Natural killer cell (primary cell): ENCODE data around the gene TSPAN11. TPM values are rescaled to one million over a fixed set of nuclear protein-coding genes. Genes with fewer than 3 reads are reported as not detected.

Experiments used
- ATAC-seq, 3 donors: fragments of 150-1000 bp in 2 of 3; fragments of 200-7000 bp in 1 of 3; cut with Tn5 transposase; 1 replicate in 1 of 3; 2 replicates in 2 of 3; pipeline ENCODE4 v1.10.0; 2021; ENCODE audit warnings: mild to moderate bottlenecking in 2 of 3, moderate library complexity in 2 of 3
- DNase-seq, 2 donors: peaks; one replicate each; pipeline versions ENCODE4 v3.0.0 to v3.0.0-alpha.2; 2013 to 2021; ENCODE audit warnings: mixed read lengths in 1 of 2
- H3K27ac ChIP-seq: one replicate; pipeline ENCODE4 v1.5.1; 2013; ENCODE audit warnings: mild to moderate bottlenecking, low read length
- H3K27me3 ChIP-seq: one replicate; pipeline ENCODE4 v1.6.1; 2013; ENCODE audit warnings: low read length; ENCODE audit not compliant: control insufficient read depth, insufficient read depth
- H3K36me3 ChIP-seq: one replicate; pipeline ENCODE4 v1.6.1; 2013; ENCODE audit warnings: low read length; ENCODE audit not compliant: control insufficient read depth, insufficient read depth
- H3K4me1 ChIP-seq: one replicate; pipeline ENCODE4 v1.6.1; 2013; ENCODE audit warnings: low read length; ENCODE audit not compliant: control insufficient read depth, insufficient read depth
- H3K4me3 ChIP-seq: one replicate; pipeline ENCODE4 v1.5.1; 2013; ENCODE audit warnings: low read length
- H3K9me3 ChIP-seq: one replicate; pipeline ENCODE4 v1.6.1; 2013; ENCODE audit warnings: low read length; ENCODE audit not compliant: control insufficient read depth, insufficient read depth
- H3K27ac Mint-ChIP-seq, 2 donors: one replicate each; pipeline ENCODE4 v1.8.0; 2022; ENCODE audit warnings: mild to moderate bottlenecking in 2 of 2, mixed read lengths in 2 of 2, moderate library complexity in 1 of 2
- H3K27me3 Mint-ChIP-seq, 2 donors: one replicate each; pipeline ENCODE4 v1.8.0; 2022; ENCODE audit warnings: low read depth in 2 of 2, mixed read lengths in 2 of 2
- H3K36me3 Mint-ChIP-seq: one replicate; pipeline ENCODE4 v1.8.0; 2022; ENCODE audit warnings: mixed read lengths
- H3K4me1 Mint-ChIP-seq, 2 donors: one replicate each; pipeline ENCODE4 v1.8.0; 2022; ENCODE audit warnings: mixed read lengths in 2 of 2
- H3K4me3 Mint-ChIP-seq: one replicate; pipeline ENCODE4 v1.8.0; 2022; ENCODE audit warnings: mild to moderate bottlenecking, moderate library complexity, mixed read lengths
- H3K9me3 Mint-ChIP-seq, 2 donors: one replicate each; pipeline ENCODE4 v1.8.0; 2022; ENCODE audit warnings: mixed read lengths in 2 of 2
- CTCF ChIP-seq: fragments of 200-600 bp; IDR thresholded peaks from one replicate; pipeline ENCODE4 v1.8.0; 2022; ENCODE audit warnings: antibody characterized with exemption
- WGBS: methylation state at CpG from one replicate; pipeline ENCODE4 v1.1.7; 2013; ENCODE audit warnings: missing lambda C conversion rate; ENCODE audit not compliant: insufficient coverage; 5-methylcytosine and 5-hydroxymethylcytosine counted together
- intact Hi-C: fragments of 100-400 bp; cut with micrococcal nuclease; formaldehyde crosslinking; loops from one replicate; pipeline ENCODE4 v1.14.2; 2022
- total RNA-seq, 4 donors: library from RNA; stranded (reverse); fragments of 120-200 nt in 1 of 4; gene quantifications; one replicate each; pipeline versions ENCODE4 v1.2.3 to v1.2.4, GENCODE V29; 2013 to 2022

The TSPAN11 gene
- total RNA-seq, 3 donors from 2014 or later (not counting 1 experiment from before 2014, with no cell fraction given): not detected

GRCh38 chr12:30977537-30978349 is 51.2 kb downstream of the TSPAN11 start:
- Mint-ChIP-seq H3K27ac (no peak overlapping the region), H3K4me3 (no peak overlapping the region), H3K27me3 (peaks cover 0 to 3% of the 10 kb centered on the region in 2 donors), H3K9me3 (no peaks in the 10 kb centered on the region), H3K36me3 (no peaks in the 10 kb centered on the region), H3K4me1 (no peaks in the 10 kb centered on the region)
- no peaks in the 10 kb centered on the region for H3K27me3 ChIP-seq
- H3K36me3 ChIP-seq: no peaks in the 10 kb centered on the region
- no peak overlapping the region for H3K4me3 ChIP-seq
- 87% methylated on average over 6 of the region's 7 CpGs for WGBS
- H3K27ac ChIP-seq: no peak overlapping the region
- intact Hi-C loops: no loop called here
- no peak for DNase-seq
- H3K4me1 ChIP-seq: no peaks in the 10 kb centered on the region
- no peak for ATAC-seq
- no peaks in the 10 kb centered on the region for H3K9me3 ChIP-seq
- TF ChIP-seq CTCF: no peak

- WGBS: 87% methylated on average over 7 of the region's 7 CpGs
- intact Hi-C loops: no loop called here
- TF ChIP-seq CTCF: no peak
- H3K27ac ChIP-seq: no peak overlapping the region
- Mint-ChIP-seq H3K36me3 (no peaks in the 10 kb centered on the region), H3K27me3 (no peaks in the 10 kb centered on the region), H3K4me1 (no peaks in the 10 kb centered on the region), H3K9me3 (no peaks in the 10 kb centered on the region), H3K4me3 (no peak overlapping the region), H3K27ac (no peak overlapping the region)
- no peaks in the 10 kb centered on the region for H3K27me3 ChIP-seq
- no peak for DNase-seq
- H3K9me3 ChIP-seq: no peaks in the 10 kb centered on the region
- H3K4me1 ChIP-seq: no peaks in the 10 kb centered on the region
- ATAC-seq: no peak
- no peaks in the 10 kb centered on the region for H3K36me3 ChIP-seq
- H3K4me3 ChIP-seq: no peak overlapping the region
Measured at GRCh38 chr12:30978639-30979038, 52.1 kb downstream of the TSPAN11 start.

GRCh38 chr12:30979371-30980259 is 53.1 kb downstream of the TSPAN11 start:
- H3K4me3 ChIP-seq: no peak overlapping the region
- intact Hi-C loops: no loop called here
- H3K27ac ChIP-seq: no peak overlapping the region
- no peak overlapping the region for H3K4me3 Mint-ChIP-seq
- H3K27ac Mint-ChIP-seq: no peak overlapping the region
- no peaks in the 10 kb centered on the region for H3K4me1 ChIP-seq
- no peaks in the 10 kb centered on the region for H3K9me3 ChIP-seq
- H3K36me3 Mint-ChIP-seq: no peaks in the 10 kb centered on the region
- ATAC-seq: no peak
- no peaks in the 10 kb centered on the region for H3K36me3 ChIP-seq
- no peaks in the 10 kb centered on the region for H3K27me3 Mint-ChIP-seq
- H3K27me3 ChIP-seq: no peaks in the 10 kb centered on the region
- no peak for TF ChIP-seq CTCF
- DNase-seq: no peak
- H3K9me3 Mint-ChIP-seq: no peaks in the 10 kb centered on the region
- H3K4me1 Mint-ChIP-seq: no peaks in the 10 kb centered on the region
- 75% methylated on average over 18 of the region's 21 CpGs for WGBS
